NOMO-1 (cell line): Measurements from ENCODE around the gene CCDC106.

Experiments
- DNase-seq, 2 experiments: peaks; one replicate each; lab custom pipeline; 2025; ENCODE audit not compliant: unreplicated experiment in 2 of 2; lab: John Stamatoyannopoulos, UW

The CCDC106 gene

DNA sequence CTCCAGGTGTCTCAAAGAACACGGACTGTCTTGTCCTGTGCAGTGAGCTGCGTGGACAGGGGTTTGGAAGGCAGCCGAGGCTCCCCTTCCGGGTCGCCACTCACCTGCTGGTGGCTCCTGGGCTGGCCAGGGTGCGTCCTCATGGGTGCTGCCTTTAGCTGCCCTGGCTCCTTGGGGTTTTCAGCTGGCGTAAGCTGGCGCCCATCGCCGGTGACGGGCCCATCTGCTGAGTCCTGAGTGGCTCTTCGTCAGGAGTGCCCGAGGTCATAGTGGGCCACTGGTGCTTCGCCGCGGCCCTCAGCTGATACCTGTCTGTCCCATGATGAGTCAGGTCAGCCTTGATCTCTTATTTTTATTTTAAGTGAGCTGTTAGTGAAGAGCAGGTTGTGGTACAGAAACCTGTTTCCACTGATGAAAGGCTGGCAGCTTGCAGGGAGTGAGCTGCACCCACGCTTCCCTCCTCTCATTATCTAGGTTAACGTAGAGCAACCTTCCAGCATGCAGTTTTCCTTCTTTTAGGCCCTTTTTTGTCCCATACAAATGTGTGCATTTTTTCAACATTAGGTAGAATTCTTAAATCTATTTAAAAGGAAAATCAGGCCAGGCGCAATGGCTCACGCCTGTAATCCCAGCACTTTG lies 45.4 kb downstream of the CCDC106 start:
- DNase-seq: no peak

- DNase-seq: no peak
Measured at GRCh38 chr19:55694241-55694655, 46.2 kb downstream of the CCDC106 start.

DNA sequence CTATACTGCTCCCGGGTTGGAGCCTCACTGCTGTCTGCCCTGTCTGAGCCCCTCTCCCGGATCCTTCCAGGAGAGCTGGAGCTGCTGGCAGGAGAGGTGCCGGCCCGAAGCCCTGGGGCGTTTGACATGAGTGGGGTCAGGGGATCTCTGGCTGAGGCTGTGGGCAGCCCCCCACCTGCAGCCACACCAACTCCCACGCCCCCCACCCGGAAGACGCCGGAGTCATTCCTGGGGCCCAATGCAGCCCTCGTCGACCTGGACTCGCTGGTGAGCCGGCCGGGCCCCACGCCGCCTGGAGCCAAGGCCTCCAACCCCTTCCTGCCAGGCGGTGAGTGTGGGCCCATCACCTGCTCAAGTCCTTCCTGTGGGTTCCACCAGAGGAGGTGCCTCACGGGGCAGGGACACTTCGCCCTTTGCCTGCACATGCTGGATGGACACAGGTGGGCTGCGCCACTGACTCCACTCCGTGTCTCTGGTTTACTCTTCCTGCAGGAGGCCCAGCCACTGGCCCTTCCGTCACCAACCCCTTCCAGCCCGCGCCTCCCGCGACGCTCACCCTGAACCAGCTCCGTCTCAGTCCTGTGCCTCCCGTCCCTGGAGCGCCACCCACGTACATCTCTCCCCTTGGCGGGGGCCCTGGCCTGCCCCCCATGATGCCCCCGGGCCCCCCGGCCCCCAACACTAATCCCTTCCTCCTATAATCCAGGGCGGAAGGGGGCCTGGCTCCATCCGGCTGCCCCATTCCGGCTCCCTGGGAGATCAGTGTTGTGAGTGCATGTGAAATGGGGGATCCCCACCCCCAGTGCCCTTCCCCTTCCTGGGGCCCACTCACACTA lies 46.9 kb downstream of the CCDC106 start:
- no peak for DNase-seq

GRCh38 chr19:55695511-55696290 lies 47.7 kb downstream of the CCDC106 start:
- DNase-seq: no peak

GRCh38 chr19:55696301-55697068 lies 48.5 kb downstream of the CCDC106 start:
- DNase-seq: no peak

DNA sequence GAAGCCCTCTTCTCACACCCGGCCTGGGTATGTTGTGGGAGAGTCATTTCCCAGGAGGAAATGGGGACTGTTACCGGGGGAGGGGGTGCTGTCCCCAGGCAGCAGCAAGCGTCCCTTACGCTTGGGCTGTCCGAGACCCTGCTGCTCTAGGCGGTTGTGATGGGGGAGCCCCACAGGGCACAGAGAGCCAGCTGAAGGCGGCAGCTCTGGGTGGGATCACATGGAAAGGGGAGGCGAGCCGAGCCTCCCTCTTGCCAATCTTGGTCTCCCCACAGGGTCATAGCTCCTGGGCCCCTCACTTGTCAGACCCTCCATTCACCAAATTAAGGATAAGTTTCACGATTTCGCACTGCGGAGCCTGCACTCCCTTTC lies 49.0 kb downstream of the CCDC106 start:
- DNase-seq: no peak

GRCh38 chr19:55697698-55698097 lies 49.7 kb downstream of the CCDC106 start:
- no peak for DNase-seq

DNA sequence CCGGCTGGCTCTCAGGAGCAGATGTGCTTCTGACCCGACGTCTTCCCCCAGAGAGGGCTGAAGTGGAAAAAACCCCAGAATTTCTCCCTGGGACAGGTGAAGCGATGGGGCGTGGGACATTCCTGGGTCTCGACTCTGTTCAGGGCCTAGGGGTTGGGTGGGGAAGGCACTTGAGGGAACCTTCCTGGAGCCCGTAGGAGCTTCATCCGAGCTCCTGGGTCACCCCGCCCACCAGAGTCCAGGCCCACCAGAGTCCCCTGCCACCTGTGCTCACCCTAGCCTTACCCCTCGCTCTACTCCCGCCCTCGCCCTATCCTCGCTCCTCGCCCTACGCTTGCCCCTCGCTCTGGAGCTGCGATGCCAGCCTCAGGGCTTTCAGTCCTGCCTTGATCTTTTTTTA lies 50.2 kb downstream of the CCDC106 start:
- DNase-seq: no peak

- DNase-seq: no peak
Measured at GRCh38 chr19:55699221-55699620, 51.2 kb downstream of the CCDC106 start.

GRCh38 chr19:55700813-55701212 lies 52.8 kb downstream of the CCDC106 start:
- DNase-seq: no peak

GRCh38 chr19:55702131-55702627 lies 54.2 kb downstream of the CCDC106 start:
- DNase-seq: no peak
